Measurements from ENCODE around the gene ASL.
"Not testable (repeated sequence)": the region's sequence is repeated elsewhere in the genome, so short reads cannot be mapped to it uniquely, and the experiment has no call there.

The ASL gene

DNA sequence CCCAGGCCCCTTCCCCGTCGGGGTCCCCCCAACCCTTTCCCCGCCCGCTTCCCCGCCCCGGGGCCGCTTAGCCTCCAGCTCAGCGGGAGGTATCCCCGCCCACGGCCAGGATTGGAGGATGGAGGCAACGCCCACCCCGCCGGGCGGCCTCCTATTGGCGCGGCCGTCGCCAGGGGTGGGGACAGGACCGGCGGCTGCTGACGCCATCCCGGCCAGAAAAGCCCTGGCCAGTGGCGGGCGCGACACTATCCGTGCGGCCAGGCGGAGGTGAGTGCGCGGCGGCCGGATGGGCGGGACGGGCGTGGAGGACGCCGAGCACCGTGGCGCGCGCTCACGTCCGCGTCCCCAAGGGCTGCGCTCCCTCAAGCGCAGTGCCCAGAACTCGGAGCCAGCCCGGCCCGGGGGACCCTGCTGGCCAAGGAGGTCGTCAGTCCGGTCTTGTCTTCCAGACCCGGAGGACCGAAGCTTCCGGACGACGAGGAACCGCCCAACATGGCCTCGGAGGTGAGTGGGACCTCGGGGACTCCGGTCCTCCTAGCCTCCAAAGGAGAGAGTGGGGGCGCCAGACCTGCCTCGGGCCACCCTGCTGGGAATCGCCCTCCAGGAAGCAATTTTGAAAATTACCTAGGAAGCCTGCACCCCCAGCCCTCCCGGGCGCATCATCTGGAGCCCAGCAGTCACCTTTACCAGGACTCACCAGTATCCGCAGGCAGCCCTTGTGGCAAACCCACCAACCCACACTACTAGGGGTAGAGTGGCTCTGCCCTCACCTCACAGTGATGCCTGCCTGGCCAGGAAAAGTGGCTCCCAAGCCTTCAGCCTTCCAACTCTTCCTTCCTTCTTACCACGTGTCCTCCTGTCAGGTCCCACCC, at the start of gene ASL:
ASL (plus strand) TSS at position 230 of the 872 bp plus-strand sequence; CDS start at position 493, 263 bp downstream.
- no peaks in the 10 kb centered on the region for H3K27me3 ChIP-seq (ENCODE audit: control insufficient read depth in 1 of 2, insufficient read depth in 2 of 2, low read length in 2 of 2)
- H3K36me3 ChIP-seq (ENCODE audit: insufficient read depth, low read length) = no peaks in the 10 kb centered on the region
- H3K4me1 ChIP-seq (ENCODE audit: insufficient read depth, low read length) = peaks cover 11% of the 10 kb centered on the region
- H3K4me3 ChIP-seq (ENCODE audit: low read depth in 1 of 2, low read length in 2 of 2) = peak within 1 kb of the TSS; percentile 59 to 68
- H3K27ac ChIP-seq (ENCODE audit: low read depth, low read length) = peak within 1 kb of the TSS; percentile 21
- no peaks in the 10 kb centered on the region for H3K9me3 ChIP-seq (ENCODE audit: low read length)
- peak within 1 kb of the TSS; percentile 53 for H3K9ac ChIP-seq (ENCODE audit: low read length)

- not testable (repeated sequence) for H3K4me1 ChIP-seq (ENCODE audit: insufficient read depth, low read length); H3K9me3 ChIP-seq (ENCODE audit: low read length); H3K4me3 ChIP-seq (ENCODE audit: low read depth in 1 of 2, low read length in 2 of 2); H3K27ac ChIP-seq (ENCODE audit: low read depth, low read length); H3K27me3 ChIP-seq (ENCODE audit: control insufficient read depth in 1 of 2, insufficient read depth in 2 of 2, low read length in 2 of 2); H3K36me3 ChIP-seq (ENCODE audit: insufficient read depth, low read length); H3K9ac ChIP-seq (ENCODE audit: low read length)
Observed at GRCh38 chr7:66028342-66028741, 47.3 kb upstream of the ASL start.

GRCh38 chr7:66033471-66034385, 41.9 kb upstream of the ASL start:
- H3K27ac ChIP-seq (ENCODE audit: low read depth, low read length) = no peak overlapping the region
- H3K4me3 ChIP-seq (ENCODE audit: low read depth in 1 of 2, low read length in 2 of 2) = no peak overlapping the region
- no peaks in the 10 kb centered on the region for H3K27me3 ChIP-seq (ENCODE audit: control insufficient read depth in 1 of 2, insufficient read depth in 2 of 2, low read length in 2 of 2)
- H3K9ac ChIP-seq (ENCODE audit: low read length) = no peak overlapping the region
- no peaks in the 10 kb centered on the region for H3K36me3 ChIP-seq (ENCODE audit: insufficient read depth, low read length)
- no peaks in the 10 kb centered on the region for H3K9me3 ChIP-seq (ENCODE audit: low read length)
- H3K4me1 ChIP-seq (ENCODE audit: insufficient read depth, low read length) = no peaks in the 10 kb centered on the region

GRCh38 chr7:66034436-66035010, 41.1 kb upstream of the ASL start:
- H3K4me3 ChIP-seq (ENCODE audit: low read depth in 1 of 2, low read length in 2 of 2); H3K9ac ChIP-seq (ENCODE audit: low read length); H3K36me3 ChIP-seq (ENCODE audit: insufficient read depth, low read length); H3K9me3 ChIP-seq (ENCODE audit: low read length); H3K27me3 ChIP-seq (ENCODE audit: control insufficient read depth in 1 of 2, insufficient read depth in 2 of 2, low read length in 2 of 2); H3K4me1 ChIP-seq (ENCODE audit: insufficient read depth, low read length); H3K27ac ChIP-seq (ENCODE audit: low read depth, low read length): not testable (repeated sequence)

GRCh38 chr7:66036382-66036781, 39.2 kb upstream of the ASL start:
- no peaks in the 10 kb centered on the region for H3K4me1 ChIP-seq (ENCODE audit: insufficient read depth, low read length)

DNA sequence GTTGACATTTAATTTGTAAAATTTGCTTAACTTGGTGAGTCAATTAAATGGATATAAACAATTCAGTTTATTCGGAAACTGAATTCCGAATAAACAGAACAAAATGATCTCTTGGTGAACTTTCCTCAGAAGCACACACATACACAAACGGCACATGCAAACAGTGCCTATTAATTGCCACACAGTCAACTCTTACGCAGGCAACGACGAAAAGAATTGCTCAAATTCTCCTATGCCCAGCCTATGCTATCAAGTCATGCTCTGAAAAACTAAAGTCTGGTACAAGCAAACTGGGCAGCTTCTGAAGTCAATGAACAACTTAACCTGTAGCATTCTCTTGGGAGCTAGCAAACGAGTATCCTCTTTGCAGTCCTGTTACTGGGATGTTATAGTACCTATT, 38.8 kb upstream of the ASL start:
- Histone ChIP-seq H3K4me3 (ENCODE audit: low read depth in 1 of 2, low read length in 2 of 2) (no peak overlapping the region), H3K36me3 (ENCODE audit: insufficient read depth, low read length) (no peaks in the 10 kb centered on the region), H3K9me3 (ENCODE audit: low read length) (no peaks in the 10 kb centered on the region), H3K27me3 (ENCODE audit: control insufficient read depth in 1 of 2, insufficient read depth in 2 of 2, low read length in 2 of 2) (no peaks in the 10 kb centered on the region), H3K4me1 (ENCODE audit: insufficient read depth, low read length) (no peaks in the 10 kb centered on the region), H3K27ac (ENCODE audit: low read depth, low read length) (no peak overlapping the region), H3K9ac (ENCODE audit: low read length) (no peak overlapping the region)

More at GRCh38 chr7:66036382-66036781, 39.2 kb upstream of the ASL start:
- no peak overlapping the region for H3K4me3 ChIP-seq (ENCODE audit: low read depth in 1 of 2, low read length in 2 of 2)
- no peaks in the 10 kb centered on the region for H3K9me3 ChIP-seq (ENCODE audit: low read length)
- H3K27ac ChIP-seq (ENCODE audit: low read depth, low read length) = no peak overlapping the region
- H3K27me3 ChIP-seq (ENCODE audit: control insufficient read depth in 1 of 2, insufficient read depth in 2 of 2, low read length in 2 of 2) = no peaks in the 10 kb centered on the region
- no peaks in the 10 kb centered on the region for H3K36me3 ChIP-seq (ENCODE audit: insufficient read depth, low read length)
- no peak overlapping the region for H3K9ac ChIP-seq (ENCODE audit: low read length)

DNA sequence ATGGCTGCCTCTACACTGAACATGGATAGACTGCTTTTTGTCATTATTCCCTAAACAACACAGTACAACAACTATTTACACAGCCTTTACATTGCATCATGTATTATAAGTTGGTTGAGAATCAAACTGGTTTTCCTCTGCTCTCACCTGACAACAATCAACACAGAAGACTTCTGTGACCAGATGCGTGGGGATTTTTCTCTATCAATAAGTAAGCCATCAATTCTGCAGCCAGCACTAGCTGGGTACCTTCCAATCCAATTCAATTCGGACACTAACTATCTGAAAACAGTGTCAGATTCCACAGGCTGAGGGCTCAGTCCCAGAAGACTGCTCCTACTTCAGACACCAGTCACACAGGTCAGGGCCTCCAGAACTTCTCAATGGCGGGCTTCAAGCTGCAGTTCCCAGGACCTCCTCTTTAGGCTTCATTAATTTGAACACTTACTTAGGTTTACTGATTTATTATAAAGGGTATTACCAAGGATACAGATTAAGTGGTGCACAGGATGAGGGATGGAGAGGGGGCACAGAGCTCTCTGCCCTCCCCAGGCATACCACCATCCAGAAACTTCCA, 36.4 kb upstream of the ASL start:
- Histone ChIP-seq H3K9me3 (ENCODE audit: low read length) (no peaks in the 10 kb centered on the region), H3K4me3 (ENCODE audit: low read depth in 1 of 2, low read length in 2 of 2) (no peak overlapping the region), H3K9ac (ENCODE audit: low read length) (no peak overlapping the region), H3K36me3 (ENCODE audit: insufficient read depth, low read length) (no peaks in the 10 kb centered on the region), H3K27me3 (ENCODE audit: control insufficient read depth in 1 of 2, insufficient read depth in 2 of 2, low read length in 2 of 2) (no peaks in the 10 kb centered on the region), H3K27ac (ENCODE audit: low read depth, low read length) (no peak overlapping the region), H3K4me1 (ENCODE audit: insufficient read depth, low read length) (no peaks in the 10 kb centered on the region)

DNA sequence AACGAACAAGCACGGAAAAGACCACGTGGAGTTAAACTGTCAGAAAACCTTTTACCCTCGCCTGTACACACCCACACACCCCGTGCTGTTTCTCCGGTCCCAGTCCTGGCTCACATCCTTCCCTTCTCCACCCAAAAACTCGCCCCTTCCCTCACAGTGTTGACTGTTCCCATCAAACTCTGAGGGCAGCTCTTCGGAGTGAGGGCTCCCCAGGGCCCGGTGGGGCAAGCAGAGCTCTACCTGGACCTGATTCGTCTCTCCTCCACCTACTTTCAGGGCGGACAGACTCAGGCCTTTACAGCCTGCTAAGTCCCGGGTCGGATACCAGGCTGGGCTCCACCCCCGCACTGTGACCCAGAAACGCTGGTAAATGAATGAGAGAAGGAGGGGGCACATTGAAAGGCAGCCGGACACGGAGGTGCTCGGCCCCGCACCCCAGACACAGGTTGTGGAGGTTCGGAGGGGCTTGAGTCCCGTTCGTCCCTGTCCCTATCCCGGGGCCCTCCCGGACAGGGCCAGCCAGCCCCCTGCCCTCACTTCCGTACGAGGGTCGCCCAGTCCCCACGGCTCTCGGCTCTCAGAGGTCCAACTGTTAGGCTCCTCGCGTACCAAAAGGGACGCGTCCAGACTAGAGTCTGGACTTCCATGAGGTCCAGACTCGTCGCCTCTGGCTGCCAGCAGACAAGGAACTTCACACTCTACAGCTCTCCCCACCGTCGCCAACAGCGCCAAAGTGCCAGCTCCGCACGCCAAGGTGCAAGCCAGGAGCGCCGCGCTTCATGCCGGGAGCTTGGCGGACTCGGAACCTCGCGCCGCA, 31.7 kb upstream of the ASL start:
- Histone ChIP-seq H3K27me3 (ENCODE audit: control insufficient read depth in 1 of 2, insufficient read depth in 2 of 2, low read length in 2 of 2) (no peaks in the 10 kb centered on the region), H3K4me3 (ENCODE audit: low read depth in 1 of 2, low read length in 2 of 2) (peak overlapping the region; percentile 36 to 61), H3K36me3 (ENCODE audit: insufficient read depth, low read length) (no peaks in the 10 kb centered on the region), H3K27ac (ENCODE audit: low read depth, low read length) (no peak overlapping the region), H3K9me3 (ENCODE audit: low read length) (no peaks in the 10 kb centered on the region), H3K4me1 (ENCODE audit: insufficient read depth, low read length) (no peaks in the 10 kb centered on the region), H3K9ac (ENCODE audit: low read length) (no peak overlapping the region)

- not testable (repeated sequence) for H3K27ac ChIP-seq (ENCODE audit: low read depth, low read length)
Observed at GRCh38 chr7:66044498-66044854, 31.1 kb upstream of the ASL start.

DNA sequence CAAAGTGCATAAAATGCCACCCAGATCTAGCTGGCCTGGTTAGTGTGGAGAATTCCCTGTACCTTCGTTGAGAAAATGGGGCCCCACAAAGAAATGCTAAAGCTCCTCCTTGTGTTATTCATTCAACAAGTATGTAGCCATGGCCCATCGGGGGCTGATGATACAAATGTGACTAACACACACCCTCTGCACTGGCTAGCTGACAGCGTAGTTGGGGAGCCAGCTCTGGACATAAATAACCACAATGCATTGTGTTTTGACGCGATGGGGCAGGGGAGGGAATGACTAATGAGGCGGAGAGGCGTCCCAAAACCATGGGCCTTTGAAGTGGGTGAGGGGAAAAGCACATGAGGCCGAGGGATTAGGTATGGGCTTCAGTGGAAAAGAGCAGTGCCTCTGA, 28.2 kb upstream of the ASL start:
- Histone ChIP-seq H3K4me3 (ENCODE audit: low read depth in 1 of 2, low read length in 2 of 2) (no peak overlapping the region), H3K9ac (ENCODE audit: low read length) (no peak overlapping the region), H3K4me1 (ENCODE audit: insufficient read depth, low read length) (no peaks in the 10 kb centered on the region), H3K9me3 (ENCODE audit: low read length) (no peaks in the 10 kb centered on the region), H3K27me3 (ENCODE audit: control insufficient read depth in 1 of 2, insufficient read depth in 2 of 2, low read length in 2 of 2) (no peaks in the 10 kb centered on the region), H3K27ac (ENCODE audit: low read depth, low read length) (no peak overlapping the region), H3K36me3 (ENCODE audit: insufficient read depth, low read length) (no peaks in the 10 kb centered on the region)

More at GRCh38 chr7:66044498-66044854, 31.1 kb upstream of the ASL start:
- not testable (repeated sequence) for H3K4me1 ChIP-seq (ENCODE audit: insufficient read depth, low read length); H3K9me3 ChIP-seq (ENCODE audit: low read length); H3K27me3 ChIP-seq (ENCODE audit: control insufficient read depth in 1 of 2, insufficient read depth in 2 of 2, low read length in 2 of 2); H3K9ac ChIP-seq (ENCODE audit: low read length); H3K36me3 ChIP-seq (ENCODE audit: insufficient read depth, low read length)
- H3K4me3 ChIP-seq (ENCODE audit: low read depth in 1 of 2, low read length in 2 of 2) = peak overlapping the region in 1 of 2 donors; percentile 61
